ENCODE data around the gene PRSS1. TPM values are rescaled to one million over a fixed set of nuclear protein-coding genes. Genes with fewer than 3 reads are reported as not detected.
"Not testable (repeated sequence)": the region's sequence is repeated elsewhere in the genome, so short reads cannot be mapped to it uniquely, and the experiment has no call there.

PRSS1 gene
- total RNA-seq, 2 donors from 2014 or later = not detected

DNA sequence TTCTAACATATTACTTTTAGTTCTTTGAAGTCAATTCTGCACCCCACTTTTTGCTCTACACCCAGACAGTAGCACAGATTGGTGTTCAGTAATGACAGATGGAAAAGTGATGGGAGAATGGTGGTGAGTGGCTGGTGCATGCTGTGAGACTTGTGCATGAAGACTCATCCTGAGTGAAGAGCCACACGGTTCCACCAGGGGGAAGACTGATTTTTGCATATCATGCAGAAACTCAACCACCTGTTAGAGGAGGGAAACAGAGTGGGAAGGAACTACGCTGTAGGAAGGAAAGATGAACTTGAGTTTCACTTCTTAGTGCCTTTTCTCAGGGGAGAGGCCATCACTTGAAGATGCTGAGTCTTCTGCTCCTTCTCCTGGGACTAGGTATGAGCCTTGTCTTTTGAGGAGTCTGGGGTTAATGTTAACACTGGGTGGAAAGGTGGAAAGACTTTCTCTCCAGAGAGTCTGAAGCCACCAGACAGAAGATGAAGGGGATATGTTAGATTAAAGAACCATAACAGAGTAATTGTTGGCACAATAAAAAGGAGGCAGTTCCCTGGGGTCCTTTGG, 9.3 kb upstream of the PRSS1 start:
- H3K36me3 Mint-ChIP-seq = no peaks in the 10 kb centered on the region
- no peaks in the 10 kb centered on the region for H3K9me3 Mint-ChIP-seq
- H3K27ac Mint-ChIP-seq = peak overlapping the region in 1 of 2 donors; percentile 78
- ATAC-seq (peak; percentile 49 to 58), DNase-seq (ENCODE audit: low spot score in 2 of 2) (no peak)

DNA sequence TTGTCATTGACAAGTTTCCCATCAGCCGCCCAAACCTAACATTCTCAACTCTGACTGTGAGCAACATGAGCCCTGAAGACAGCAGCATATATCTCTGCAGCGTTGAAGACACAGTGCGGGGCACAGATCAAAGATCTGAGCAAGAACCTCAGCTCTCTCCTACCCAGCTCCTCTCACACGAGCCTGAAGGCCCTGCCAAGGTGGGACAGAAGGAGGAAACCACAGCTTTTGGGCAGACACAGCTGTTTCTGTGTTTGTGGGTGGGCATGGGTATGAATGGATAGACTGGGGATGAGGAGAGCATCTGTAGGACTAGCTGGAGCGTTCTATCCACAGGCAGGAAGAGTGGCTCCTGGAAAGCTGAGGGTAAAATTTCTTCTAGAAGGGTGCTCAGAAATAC, 8.5 kb upstream of the PRSS1 start:
- Mint-ChIP-seq H3K36me3 (no peaks in the 10 kb centered on the region), H3K9me3 (no peaks in the 10 kb centered on the region), H3K27ac (no peak overlapping the region)
- DNase-seq (ENCODE audit: low spot score in 2 of 2) (no peak), ATAC-seq (no peak)

DNA sequence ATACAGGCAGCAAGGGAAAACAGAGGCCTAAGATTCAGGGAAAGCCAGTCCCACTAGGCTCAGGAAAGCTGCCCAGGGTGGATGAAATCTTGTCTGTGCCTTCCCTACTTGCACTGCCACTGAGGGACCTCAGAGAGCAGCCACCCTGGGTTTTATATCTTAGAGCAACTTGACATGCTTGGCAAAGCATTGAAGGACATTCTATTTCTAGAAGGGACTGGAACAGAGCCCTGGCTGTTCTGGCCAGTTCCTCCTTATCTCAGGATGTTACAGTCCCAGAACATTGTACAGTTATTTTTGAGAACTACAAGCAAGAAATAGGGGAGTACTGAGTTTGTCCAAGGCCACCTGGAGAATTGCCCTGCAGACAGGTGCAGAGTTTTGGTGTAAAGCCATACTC, 7.3 kb upstream of the PRSS1 start:
- not testable (repeated sequence) for ATAC-seq; DNase-seq (ENCODE audit: low spot score in 2 of 2); H3K36me3 Mint-ChIP-seq

DNA sequence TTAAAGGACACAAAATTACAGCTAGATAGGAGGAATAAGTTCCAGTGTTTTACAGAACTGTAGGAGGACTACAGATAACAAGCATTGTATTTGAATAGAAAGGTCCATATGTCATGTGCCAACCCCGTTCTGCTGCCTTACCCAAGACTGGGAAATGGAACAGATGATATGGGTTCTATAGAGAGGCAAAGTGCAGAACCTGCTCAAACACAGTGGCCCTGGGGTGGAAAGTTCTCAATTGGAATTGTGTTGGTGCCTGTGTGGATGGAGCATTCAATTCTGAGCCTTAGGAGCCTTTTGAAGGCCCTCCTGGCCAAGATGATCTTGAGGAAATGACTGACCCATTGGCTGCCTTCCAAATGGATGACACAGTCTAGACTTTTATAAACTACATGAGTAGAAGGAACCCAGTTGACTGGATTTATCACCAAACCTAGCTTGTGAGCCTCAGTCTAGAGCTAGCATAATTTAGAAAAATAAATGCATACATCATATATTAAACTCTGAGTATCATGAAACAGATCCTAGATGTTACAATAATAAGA, 4.1 kb upstream of the PRSS1 start:
- Mint-ChIP-seq H3K36me3 (no peaks in the 10 kb centered on the region), H3K27ac (no peak overlapping the region)

More for the DNA sequence above, 7.3 kb upstream of the PRSS1 start:
- H3K27ac Mint-ChIP-seq, H3K9me3 Mint-ChIP-seq: not testable (repeated sequence)

GRCh38 chr7:142745745-142746144, 3.5 kb upstream of the PRSS1 start:
- Mint-ChIP-seq H3K36me3 (no peaks in the 10 kb centered on the region), H3K27ac (no peak overlapping the region), H3K9me3 (no peaks in the 10 kb centered on the region)
- ATAC-seq = no peak
- DNase-seq (ENCODE audit: low spot score in 2 of 2) = no peak

More for the DNA sequence above, 4.1 kb upstream of the PRSS1 start:
- no peak for DNase-seq (ENCODE audit: low spot score in 2 of 2)
- ATAC-seq = no peak
- no peaks in the 10 kb centered on the region for H3K9me3 Mint-ChIP-seq

- no peak for ATAC-seq
- Mint-ChIP-seq H3K36me3 (no peaks in the 10 kb centered on the region), H3K9me3 (no peaks in the 10 kb centered on the region), H3K27ac (no peak overlapping the region)
- DNase-seq (ENCODE audit: low spot score in 2 of 2) = no peak
Observed at GRCh38 chr7:142746264-142746663, 3.0 kb upstream of the PRSS1 start.

GRCh38 chr7:142748410-142748809, 862 bp upstream of the PRSS1 start:
- H3K9me3 Mint-ChIP-seq, ATAC-seq: not testable (repeated sequence)

DNA sequence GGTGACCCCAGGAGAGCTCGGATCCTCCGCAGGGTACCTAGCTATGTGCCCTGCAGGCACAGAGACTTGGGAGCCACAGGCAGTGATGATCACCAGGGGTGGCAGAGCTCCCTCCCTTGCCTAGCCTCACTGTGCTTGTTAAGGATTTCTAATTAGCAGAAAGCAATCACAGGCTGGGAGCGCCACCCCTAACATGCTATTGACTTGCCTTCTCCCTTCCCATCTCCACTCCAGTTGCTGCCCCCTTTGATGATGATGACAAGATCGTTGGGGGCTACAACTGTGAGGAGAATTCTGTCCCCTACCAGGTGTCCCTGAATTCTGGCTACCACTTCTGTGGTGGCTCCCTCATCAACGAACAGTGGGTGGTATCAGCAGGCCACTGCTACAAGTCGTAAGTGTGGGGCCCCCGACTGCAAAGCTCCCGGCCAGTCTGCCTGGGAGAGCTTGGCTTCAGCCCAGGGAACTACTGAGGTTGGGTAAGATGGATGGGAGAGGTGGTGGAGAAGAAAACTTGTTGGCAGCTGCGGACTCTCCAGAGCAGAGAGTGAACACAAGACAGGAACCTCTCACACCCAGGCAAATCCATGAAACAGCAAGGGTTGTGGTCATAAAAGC, 1.2 kb downstream of the PRSS1 start:
- ATAC-seq = no peak
- H3K36me3 Mint-ChIP-seq = no peaks in the 10 kb centered on the region
- H3K27ac Mint-ChIP-seq = no peak overlapping the region
- DNase-seq (ENCODE audit: low spot score in 2 of 2) = no peak
- H3K9me3 Mint-ChIP-seq = no peaks in the 10 kb centered on the region

More at GRCh38 chr7:142748410-142748809, 862 bp upstream of the PRSS1 start:
- not testable (repeated sequence) for H3K36me3 Mint-ChIP-seq; H3K27ac Mint-ChIP-seq; DNase-seq (ENCODE audit: low spot score in 2 of 2)

GRCh38 chr7:142751526-142752175, 2.4 kb downstream of the PRSS1 start:
- DNase-seq (ENCODE audit: low spot score in 2 of 2); H3K36me3 Mint-ChIP-seq; ATAC-seq; H3K9me3 Mint-ChIP-seq; H3K27ac Mint-ChIP-seq: not testable (repeated sequence)

DNA sequence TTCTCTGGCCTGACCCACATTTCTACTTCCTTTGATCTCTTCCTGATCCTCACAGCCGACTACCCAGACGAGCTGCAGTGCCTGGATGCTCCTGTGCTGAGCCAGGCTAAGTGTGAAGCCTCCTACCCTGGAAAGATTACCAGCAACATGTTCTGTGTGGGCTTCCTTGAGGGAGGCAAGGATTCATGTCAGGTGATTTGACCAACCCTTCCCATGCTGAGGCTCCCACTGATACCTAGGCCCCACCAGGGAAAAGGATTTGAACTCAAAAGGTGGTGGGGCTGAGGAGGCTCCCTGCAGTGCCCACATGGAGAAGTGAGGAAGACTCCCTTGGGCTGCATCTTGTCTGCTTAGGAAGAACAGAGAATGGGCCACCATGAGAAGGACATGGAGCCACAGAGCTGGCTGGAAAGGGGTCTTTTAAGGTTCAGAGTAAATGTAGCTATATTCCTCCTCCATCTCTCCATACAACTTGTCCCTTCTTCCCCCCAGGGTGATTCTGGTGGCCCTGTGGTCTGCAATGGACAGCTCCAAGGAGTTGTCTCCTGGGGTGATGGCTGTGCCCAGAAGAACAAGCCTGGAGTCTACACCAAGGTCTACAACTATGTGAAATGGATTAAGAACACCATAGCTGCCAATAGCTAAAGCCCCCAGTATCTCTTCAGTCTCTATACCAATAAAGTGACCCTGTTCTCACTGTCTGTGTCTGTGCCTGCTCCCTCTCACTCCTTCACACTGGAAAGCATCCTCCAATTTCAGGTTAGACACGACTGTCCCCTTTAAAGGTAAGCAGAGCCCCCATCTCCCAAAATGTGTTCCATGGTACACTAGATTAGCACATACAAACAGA, 3.3 kb downstream of the PRSS1 start:
- Mint-ChIP-seq H3K36me3 (no peaks in the 10 kb centered on the region), H3K27ac (peak overlapping the region in 1 of 2 donors; percentile 40), H3K9me3 (no peaks in the 10 kb centered on the region)
- no peak for DNase-seq (ENCODE audit: low spot score in 2 of 2)
- no peak for ATAC-seq

DNA sequence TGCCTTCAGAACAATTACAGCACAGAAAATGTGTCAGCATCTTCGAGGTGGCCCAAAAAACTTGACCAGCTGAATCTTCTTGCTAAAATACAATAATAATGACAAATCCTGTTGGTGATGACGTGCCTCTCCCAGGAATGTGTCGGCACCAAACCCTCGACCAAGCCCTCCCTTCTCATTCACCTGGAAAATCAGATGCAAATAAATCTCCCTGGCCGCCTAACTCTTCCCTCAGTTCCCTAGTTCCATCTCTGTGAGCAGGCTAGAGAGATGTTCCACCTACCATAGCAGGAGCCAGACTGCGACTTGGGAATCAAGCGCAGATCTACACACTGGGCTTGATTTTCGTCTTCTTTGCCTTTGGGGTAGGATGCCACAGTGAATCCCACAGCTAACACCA, 4.1 kb downstream of the PRSS1 start:
- Mint-ChIP-seq H3K27ac (no peak overlapping the region), H3K36me3 (no peaks in the 10 kb centered on the region), H3K9me3 (no peaks in the 10 kb centered on the region)
- DNase-seq (ENCODE audit: low spot score in 2 of 2) (no peak), ATAC-seq (no peak)

- DNase-seq (ENCODE audit: low spot score in 2 of 2); ATAC-seq; H3K27ac Mint-ChIP-seq: not testable (repeated sequence)
Observed at GRCh38 chr7:142753925-142754491, 4.7 kb downstream of the PRSS1 start.

DNA sequence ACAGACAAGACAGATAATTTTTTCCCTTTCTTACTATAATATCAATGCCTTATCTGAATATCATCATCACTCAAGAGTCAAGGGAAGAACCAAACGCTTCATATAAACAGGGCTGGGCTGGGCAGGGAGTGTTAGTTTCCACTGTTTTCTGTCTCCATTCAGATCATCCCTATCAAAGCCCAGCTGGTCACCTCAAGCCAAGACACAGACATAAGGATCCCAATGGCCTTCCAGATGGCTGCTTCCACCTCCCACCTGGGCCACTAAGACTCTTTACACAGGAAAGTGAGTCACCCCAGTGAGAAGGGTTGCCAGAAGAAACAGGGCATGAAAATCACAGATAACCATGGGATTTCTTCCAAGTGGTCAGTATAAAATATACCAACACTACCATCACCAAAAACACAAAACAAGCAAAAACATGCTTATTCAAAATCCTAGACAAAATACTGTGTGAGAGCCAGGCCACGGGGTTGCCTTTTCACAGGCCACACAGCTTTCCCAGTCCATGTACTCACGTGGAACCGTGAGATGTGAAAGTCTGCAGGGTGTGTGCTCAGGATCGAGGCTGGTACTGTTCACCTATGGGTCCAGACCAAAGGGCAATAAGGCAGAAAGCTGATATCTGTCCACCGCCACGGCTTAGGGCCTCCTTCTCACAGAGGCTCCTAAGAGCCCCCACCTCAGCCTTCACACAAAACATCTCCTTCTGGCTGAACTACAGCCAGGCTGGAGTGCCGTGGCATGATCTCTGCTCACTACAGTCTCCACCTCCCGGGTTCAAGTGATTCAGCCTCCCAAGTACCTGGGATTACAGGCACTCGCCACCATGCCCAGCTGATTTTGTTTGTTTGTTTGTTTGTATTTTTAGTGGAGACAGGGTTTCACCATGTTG, 5.7 kb downstream of the PRSS1 start:
- ATAC-seq (no peak), DNase-seq (ENCODE audit: low spot score in 2 of 2) (no peak)
- no peaks in the 10 kb centered on the region for H3K9me3 Mint-ChIP-seq
- H3K36me3 Mint-ChIP-seq = no peaks in the 10 kb centered on the region
- no peak overlapping the region for H3K27ac Mint-ChIP-seq

More at GRCh38 chr7:142753925-142754491, 4.7 kb downstream of the PRSS1 start:
- not testable (repeated sequence) for H3K36me3 Mint-ChIP-seq, H3K9me3 Mint-ChIP-seq

DNA sequence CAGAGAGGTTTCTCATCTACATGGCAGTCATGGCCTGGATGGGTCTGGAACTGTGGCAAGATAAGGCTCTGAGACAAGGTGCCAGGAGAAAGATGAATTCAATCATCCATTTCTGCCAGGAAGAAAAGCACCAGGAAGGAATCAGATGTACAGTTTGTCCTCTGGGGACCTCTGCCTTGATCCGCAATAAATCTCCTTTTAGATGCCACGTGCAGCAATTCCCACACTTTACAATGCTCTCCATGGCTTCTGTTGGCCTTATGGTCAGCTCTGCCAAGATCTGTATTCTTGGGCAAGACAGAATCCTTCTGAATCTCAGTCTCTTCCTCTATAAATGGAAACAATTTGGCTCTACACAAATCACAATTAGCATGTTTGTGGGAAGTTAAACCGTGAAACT, 9.0 kb downstream of the PRSS1 start:
- H3K36me3 Mint-ChIP-seq; H3K9me3 Mint-ChIP-seq; H3K27ac Mint-ChIP-seq; DNase-seq (ENCODE audit: low spot score in 2 of 2); ATAC-seq: not testable (repeated sequence)

- no peaks in the 10 kb centered on the region for H3K36me3 Mint-ChIP-seq
- H3K9me3 Mint-ChIP-seq = no peaks in the 10 kb centered on the region
- ATAC-seq (no peak), DNase-seq (ENCODE audit: low spot score in 2 of 2) (no peak)
- H3K27ac Mint-ChIP-seq = peak overlapping the region in 1 of 2 donors; percentile 46
Observed at GRCh38 chr7:142759433-142759832, 10.2 kb downstream of the PRSS1 start.

Measured in activated naive CD4-positive, alpha-beta T cell treated with anti-CD3 and anti-CD28 coated beads, Interleukin-2, amount 50 U/mL, for 72 hours (primary cell).